ENCODE measurements around the gene KCNG2.

DNA sequence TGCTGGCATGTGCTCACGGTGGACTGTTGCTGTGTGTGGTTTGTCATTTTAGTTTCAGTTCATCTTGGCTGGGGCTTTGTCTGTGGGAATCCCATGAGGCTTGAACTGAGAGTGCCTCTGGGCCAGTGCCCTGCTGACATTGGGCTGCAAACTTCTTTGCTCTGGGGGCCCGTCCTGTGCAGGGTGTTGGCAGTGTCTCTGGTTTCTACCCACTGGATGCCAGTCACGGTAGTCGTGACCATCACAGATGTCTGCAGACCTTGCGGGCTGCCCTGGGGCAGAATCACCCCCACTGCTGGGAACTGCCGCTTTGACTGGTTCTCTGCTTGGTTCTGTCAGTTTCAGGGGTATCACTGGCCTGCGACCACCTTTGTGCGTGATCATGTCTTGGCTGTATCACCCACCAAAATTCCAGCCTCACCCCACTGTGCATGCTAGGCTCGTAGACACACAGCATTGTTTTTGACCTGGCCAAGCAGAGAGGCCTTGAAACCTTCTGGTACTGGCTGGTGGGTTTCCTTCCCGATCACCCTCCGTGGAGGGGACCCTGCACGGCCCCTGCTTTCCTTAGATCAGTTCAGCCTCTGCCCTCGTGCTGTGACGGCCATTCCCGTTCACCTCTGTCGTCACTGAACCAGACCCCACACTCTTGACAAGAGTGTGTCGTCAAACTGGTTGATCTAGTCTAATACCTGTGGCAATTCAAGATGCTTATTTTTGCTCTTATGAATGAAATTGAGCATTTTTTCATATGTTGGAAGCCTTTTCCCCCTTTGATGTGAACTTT, 57.6 kb downstream of the KCNG2 start:
- no peak for TF ChIP-seq CTCF (IDR thresholded peaks at IDR 0.05; ENCODE audit: poor library complexity, severe bottlenecking)
- no peak for TF ChIP-seq SMC3 (conservative IDR thresholded peaks at IDR 0.05; ENCODE audit: poor library complexity)
- TF ChIP-seq POLR2AphosphoS5 (IDR thresholded peaks at IDR 0.05), result no peak
- TF ChIP-seq EZH2 (IDR thresholded peaks at IDR 0.05; ENCODE audit: borderline replicate concordance, insufficient read depth, low read length, poor library complexity, severe bottlenecking), result no peak
- no peak for TF ChIP-seq EP300 (conservative IDR thresholded peaks at IDR 0.05; ENCODE audit: poor library complexity, severe bottlenecking)
- no peak for TF ChIP-seq TAF1 (IDR thresholded peaks at IDR 0.05; ENCODE audit: low read depth)
